Parathyroid adenoma (tissue), 2 donors: ENCODE data around the gene OR4K13.

Source experiments
- H2AFZ ChIP-seq: fragments of 300-600 bp; sonication (generic); one replicate; pipeline ENCODE4 v1.7.0; 2017; ENCODE audit warnings: antibody characterized with exemption, mild to moderate bottlenecking
- H3K27ac ChIP-seq: fragments of 300-600 bp; sonication (generic); one replicate; pipeline ENCODE4 v1.7.0; 2017
- H3K27me3 ChIP-seq: fragments of 300-600 bp; sonication (generic); one replicate; pipeline ENCODE4 v1.7.0; 2017; ENCODE audit warnings: low read length; ENCODE audit not compliant: control insufficient read depth, insufficient read depth
- H3K36me3 ChIP-seq: fragments of 300-600 bp; sonication (generic); one replicate; pipeline ENCODE4 v1.7.0; 2017; ENCODE audit warnings: low read length; ENCODE audit not compliant: control insufficient read depth, insufficient read depth
- H3K4me1 ChIP-seq: fragments of 300-600 bp; sonication (generic); one replicate; pipeline ENCODE4 v1.7.0; 2017; ENCODE audit warnings: control low read depth
- H3K4me2 ChIP-seq: fragments of 300-600 bp; sonication (generic); one replicate; pipeline ENCODE4 v1.7.0; 2017; ENCODE audit warnings: low read length
- H3K4me3 ChIP-seq: fragments of 300-600 bp; sonication (generic); one replicate; pipeline ENCODE4 v1.7.0; 2017; ENCODE audit warnings: low read depth, low read length
- H3K79me2 ChIP-seq: fragments of 300-600 bp; sonication (generic); one replicate; pipeline ENCODE4 v1.7.0; 2017; ENCODE audit warnings: control low read depth
- H3K9ac ChIP-seq: fragments of 300-600 bp; sonication (generic); one replicate; pipeline ENCODE4 v1.7.0; 2017; ENCODE audit warnings: mild to moderate bottlenecking
- H3K9me3 ChIP-seq: fragments of 300-600 bp; sonication (generic); one replicate; pipeline ENCODE4 v1.7.0; 2017; ENCODE audit warnings: low read length; ENCODE audit not compliant: control insufficient read depth
- CTCF ChIP-seq: fragments of 300-600 bp; sonication (generic); IDR thresholded peaks from one replicate; pipeline ENCODE4 v1.7.0; 2017; ENCODE audit warnings: antibody characterized with exemption, mild to moderate bottlenecking
- donor health status: primary hyperparathyroidism.

Gene OR4K13, protein sequence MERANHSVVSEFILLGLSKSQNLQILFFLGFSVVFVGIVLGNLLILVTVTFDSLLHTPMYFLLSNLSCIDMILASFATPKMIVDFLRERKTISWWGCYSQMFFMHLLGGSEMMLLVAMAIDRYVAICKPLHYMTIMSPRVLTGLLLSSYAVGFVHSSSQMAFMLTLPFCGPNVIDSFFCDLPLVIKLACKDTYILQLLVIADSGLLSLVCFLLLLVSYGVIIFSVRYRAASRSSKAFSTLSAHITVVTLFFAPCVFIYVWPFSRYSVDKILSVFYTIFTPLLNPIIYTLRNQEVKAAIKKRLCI

GRCh38 chr14:20035938-20036337 lies at the start of gene OR4K13:
Gene OR4K13, minus strand, starts transcription at chr14:20036038. Its CDS starts 1,280 bp downstream, at chr14:20034758.
- Histone ChIP-seq H3K4me1 (no peaks in the 10 kb centered on the region), H3K27me3 (no peaks in the 10 kb centered on the region), H2AFZ (no peak within 1 kb of the TSS), H3K9me3 (no peaks in the 10 kb centered on the region), H3K27ac (no peak within 1 kb of the TSS), H3K4me2 (no peak within 1 kb of the TSS), H3K4me3 (no peak within 1 kb of the TSS), H3K79me2 (no peaks in the 10 kb centered on the region), H3K9ac (no peak within 1 kb of the TSS), H3K36me3 (no peaks in the 10 kb centered on the region)
- no peak for TF ChIP-seq CTCF

- Histone ChIP-seq H3K79me2 (no peaks in the 10 kb centered on the region), H3K9ac (no peak within 1 kb of the TSS), H3K4me1 (no peaks in the 10 kb centered on the region), H3K9me3 (no peaks in the 10 kb centered on the region), H2AFZ (no peak within 1 kb of the TSS), H3K4me2 (no peak within 1 kb of the TSS), H3K27ac (no peak within 1 kb of the TSS), H3K36me3 (no peaks in the 10 kb centered on the region), H3K4me3 (no peak within 1 kb of the TSS), H3K27me3 (no peaks in the 10 kb centered on the region)
- TF ChIP-seq CTCF: no peak
Observed at GRCh38 chr14:20059745-20060144, 23.9 kb upstream of the OR4K13 start, which contains the start of gene OR4L1. Gene OR4L1, plus strand, starts transcription at chr14:20060045. Its CDS starts 0 bp downstream, at chr14:20060045.

DNA sequence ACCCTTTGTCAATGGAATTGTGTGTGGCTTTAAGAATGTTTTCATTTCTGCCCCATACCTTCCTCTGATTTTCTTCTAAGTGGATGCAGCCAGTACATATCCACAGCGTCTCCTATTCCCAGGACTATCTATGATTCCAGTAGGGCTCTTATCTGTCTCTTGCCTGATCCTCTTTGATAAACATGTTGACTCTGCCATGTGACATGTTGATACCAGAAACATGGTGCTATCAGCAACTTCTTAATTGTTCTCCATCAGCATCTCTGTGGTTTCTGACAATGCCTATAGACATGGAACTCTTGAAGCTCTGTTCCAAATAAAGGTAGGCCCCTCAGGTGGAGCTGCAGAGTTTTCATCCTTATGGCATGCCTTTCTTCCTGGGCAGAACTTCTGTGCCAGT lies 12.4 kb upstream of the OR4K13 start:
- Histone ChIP-seq H3K4me1 (no peaks in the 10 kb centered on the region), H3K36me3 (no peaks in the 10 kb centered on the region), H2AFZ (no peak overlapping the region), H3K27ac (no peak overlapping the region), H3K4me3 (no peak overlapping the region), H3K79me2 (no peaks in the 10 kb centered on the region), H3K9me3 (no peaks in the 10 kb centered on the region), H3K27me3 (no peaks in the 10 kb centered on the region), H3K4me2 (no peak overlapping the region), H3K9ac (no peak overlapping the region)
- TF ChIP-seq CTCF: no peak

GRCh38 chr14:20044243-20044642 lies 8.4 kb upstream of the OR4K13 start:
- Histone ChIP-seq H3K4me2 (no peak overlapping the region), H3K4me3 (no peak overlapping the region), H3K79me2 (no peaks in the 10 kb centered on the region), H3K36me3 (no peaks in the 10 kb centered on the region), H3K27me3 (no peaks in the 10 kb centered on the region), H3K4me1 (no peaks in the 10 kb centered on the region), H3K9ac (no peak overlapping the region), H3K9me3 (no peaks in the 10 kb centered on the region), H2AFZ (no peak overlapping the region), H3K27ac (no peak overlapping the region)
- TF ChIP-seq CTCF: no peak

DNA sequence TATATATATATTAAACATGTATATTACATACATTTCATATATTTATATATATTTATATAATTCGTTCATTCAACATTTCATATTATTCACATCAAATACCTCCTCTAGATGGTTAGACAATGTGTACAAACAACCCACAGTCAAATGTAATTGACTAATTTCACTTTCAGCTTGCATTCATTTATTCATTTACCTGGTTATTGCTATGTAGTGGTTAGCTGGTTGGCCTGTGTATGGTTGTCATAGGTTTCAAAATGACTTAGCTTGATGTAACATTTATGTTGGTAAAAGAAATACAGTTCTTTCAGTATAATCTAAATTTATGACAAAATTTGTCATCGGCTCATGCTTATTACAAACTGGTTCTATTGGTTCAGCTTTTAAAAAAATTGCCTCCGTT lies 389 bp downstream of the OR4K13 start:
- Histone ChIP-seq H3K27me3 (no peaks in the 10 kb centered on the region), H3K4me2 (no peak overlapping the region), H3K9me3 (no peaks in the 10 kb centered on the region), H3K4me1 (no peaks in the 10 kb centered on the region), H2AFZ (no peak overlapping the region), H3K9ac (no peak overlapping the region), H3K36me3 (no peaks in the 10 kb centered on the region), H3K79me2 (no peaks in the 10 kb centered on the region), H3K27ac (no peak overlapping the region), H3K4me3 (no peak overlapping the region)
- TF ChIP-seq CTCF: no peak
